Neural crest cell (in vitro differentiated cells): ENCODE data around the gene MMP11. TPM values are rescaled to one million over a fixed set of nuclear protein-coding genes. Genes with fewer than 3 reads are reported as not detected.

Source experiments
- DNase-seq: peaks from one replicate; pipeline ENCODE4 v3.0.0; 2021; ENCODE audit warnings: low read depth, mixed read lengths, low spot score
- H3K27ac Mint-ChIP-seq: one replicate; pipeline ENCODE4 v1.8.0; 2021; ENCODE audit warnings: mild to moderate bottlenecking, mixed read lengths; ENCODE audit not compliant: unreplicated experiment
- H3K27me3 Mint-ChIP-seq: 2 replicates; pipeline ENCODE4 v1.8.0; 2021; ENCODE audit warnings: low read depth, mild to moderate bottlenecking, mixed read lengths
- H3K36me3 Mint-ChIP-seq: 2 replicates; pipeline ENCODE4 v1.8.0; 2021; ENCODE audit warnings: low read depth, mild to moderate bottlenecking, mixed read lengths
- H3K4me1 Mint-ChIP-seq: 2 replicates; pipeline ENCODE4 v1.8.0; 2021; ENCODE audit warnings: mixed read lengths
- H3K4me3 Mint-ChIP-seq: one replicate; pipeline ENCODE4 v1.8.0; 2021; ENCODE audit warnings: mild to moderate bottlenecking, mixed read lengths
- H3K9me3 Mint-ChIP-seq: 2 replicates; pipeline ENCODE4 v1.8.0; 2021; ENCODE audit warnings: mixed read lengths
- CTCF ChIP-seq: fragments of 200-600 bp; sonication (generic); conservative IDR thresholded peaks from 2 replicates; pipeline ENCODE4 v1.5.0; 2021; ENCODE audit warnings: antibody characterized with exemption, mild to moderate bottlenecking
- total RNA-seq: library from RNA; stranded (reverse); gene quantifications from 2 replicates; pipeline ENCODE4 v1.2.1, GENCODE V29; 2021

Gene MMP11
- total RNA-seq, 1 donor from 2014 or later, result 11.2 TPM

GRCh38 chr22:23831261-23831660, 58.6 kb downstream of the MMP11 start:
- no peak overlapping the region for H3K27ac Mint-ChIP-seq
- DNase-seq, result no peak
- no peaks in the 10 kb centered on the region for H3K27me3 Mint-ChIP-seq
- H3K4me3 Mint-ChIP-seq, result no peak overlapping the region
- H3K4me1 Mint-ChIP-seq, result no peaks in the 10 kb centered on the region
- H3K36me3 Mint-ChIP-seq, result peaks cover 6% of the 10 kb centered on the region
- no peaks in the 10 kb centered on the region for H3K9me3 Mint-ChIP-seq
- TF ChIP-seq CTCF, result no peak

GRCh38 chr22:23831781-23832180, 59.1 kb downstream of the MMP11 start:
- DNase-seq, result no peak
- peaks cover 3% of the 10 kb centered on the region for H3K36me3 Mint-ChIP-seq
- H3K4me1 Mint-ChIP-seq, result no peaks in the 10 kb centered on the region
- no peak for TF ChIP-seq CTCF
- no peak overlapping the region for H3K4me3 Mint-ChIP-seq
- no peaks in the 10 kb centered on the region for H3K27me3 Mint-ChIP-seq
- H3K9me3 Mint-ChIP-seq, result no peaks in the 10 kb centered on the region
- no peak overlapping the region for H3K27ac Mint-ChIP-seq

DNA sequence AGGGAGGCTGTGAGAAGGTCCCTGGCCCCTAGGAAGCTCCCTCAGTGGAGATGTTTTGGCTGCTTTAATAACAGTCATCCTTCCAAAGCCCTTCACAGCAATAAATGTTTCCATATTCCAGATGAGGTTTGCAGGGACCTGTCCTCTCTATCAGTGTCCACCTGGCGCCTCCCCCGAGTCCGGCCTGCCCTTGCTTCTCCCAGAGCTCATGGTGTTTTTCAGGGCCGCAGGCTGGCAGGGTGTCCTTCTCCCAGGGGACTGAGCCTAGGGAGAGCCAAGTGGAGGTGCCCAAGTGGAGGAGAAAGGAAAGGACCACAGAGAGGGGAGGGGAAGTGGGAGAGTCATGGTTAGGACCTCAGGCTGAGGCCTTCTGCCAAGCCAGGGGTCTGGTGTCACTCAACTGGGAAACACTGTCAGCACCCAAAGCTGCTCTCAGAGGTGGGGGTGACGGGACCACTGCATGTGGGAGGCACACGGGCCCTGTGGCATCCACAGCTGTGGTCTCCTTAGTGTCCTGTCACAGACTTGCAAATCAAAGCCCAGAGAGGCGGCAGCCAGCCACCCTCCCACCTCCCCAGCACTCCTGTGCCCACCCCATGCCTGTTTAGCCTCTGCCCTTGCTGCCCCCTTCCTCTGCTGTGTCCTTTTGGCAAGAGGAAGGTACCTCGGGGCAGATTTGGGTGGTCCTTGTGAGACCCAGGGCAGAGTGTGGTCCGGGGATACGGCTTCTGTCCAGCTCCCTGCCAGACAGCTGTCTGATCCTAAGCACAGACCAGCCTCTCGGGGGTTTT, 59.8 kb downstream of the MMP11 start:
- no peak overlapping the region for H3K4me3 Mint-ChIP-seq
- H3K36me3 Mint-ChIP-seq, result peaks cover 3% of the 10 kb centered on the region
- no peak for DNase-seq
- peaks cover 3% of the 10 kb centered on the region for H3K4me1 Mint-ChIP-seq
- no peaks in the 10 kb centered on the region for H3K9me3 Mint-ChIP-seq
- no peaks in the 10 kb centered on the region for H3K27me3 Mint-ChIP-seq
- TF ChIP-seq CTCF, result no peak
- no peak overlapping the region for H3K27ac Mint-ChIP-seq

DNA sequence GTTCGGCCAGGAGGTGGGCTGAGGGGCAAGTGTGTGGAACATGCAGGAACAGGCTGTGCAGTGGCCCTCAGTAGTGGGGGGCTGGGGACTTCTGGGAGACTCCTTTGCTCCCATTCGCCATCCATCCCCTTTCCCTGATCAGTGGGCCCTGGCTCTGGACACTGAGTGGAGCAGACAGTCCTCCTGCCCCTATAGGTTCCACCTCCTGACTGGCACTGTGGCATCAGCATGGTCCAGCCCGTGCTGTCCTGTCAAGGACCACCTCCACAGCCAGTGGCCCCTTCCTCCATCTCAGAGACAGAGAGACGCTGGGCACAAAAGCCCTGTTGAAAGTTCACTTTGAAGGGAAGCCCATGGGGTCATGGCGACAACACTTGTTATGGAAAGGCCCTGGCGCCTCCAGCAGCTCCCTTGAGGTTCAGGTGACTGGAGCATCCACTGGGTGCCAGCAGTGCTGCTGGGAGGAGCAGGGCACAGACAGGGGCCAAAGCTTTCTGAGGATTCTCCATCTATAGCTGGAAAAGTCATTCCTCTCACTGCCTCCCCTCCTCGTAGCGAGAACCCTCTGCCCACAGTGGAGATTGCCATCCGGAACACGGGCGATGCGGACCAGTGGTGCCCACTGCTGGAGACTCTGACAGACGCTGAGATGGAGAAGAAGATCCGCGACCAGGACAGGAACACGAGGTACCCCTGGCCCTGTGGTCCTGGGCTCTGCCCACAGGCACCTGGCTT, 60.5 kb downstream of the MMP11 start:
- DNase-seq, result no peak

More for the DNA sequence above, 60.5 kb downstream of the MMP11 start:
- Mint-ChIP-seq H3K4me1 (peaks cover 9% of the 10 kb centered on the region), H3K27ac (no peak overlapping the region), H3K9me3 (no peaks in the 10 kb centered on the region), H3K36me3 (peaks cover 3% of the 10 kb centered on the region), H3K4me3 (no peak overlapping the region), H3K27me3 (no peaks in the 10 kb centered on the region)
- no peak for TF ChIP-seq CTCF

Other genes starting within 250 kb of the MMP11 start
- gene IGLL1, start 192.6 kb upstream of the MMP11 start, total RNA-seq, result not detected in 2 replicates
- 0.43 TPM in 1 of 2 replicates, not detected in the other for gene DRICH1, start 140.5 kb upstream of the MMP11 start, total RNA-seq
- gene RGL4, start 81.8 kb upstream of the MMP11 start, total RNA-seq, result not detected in 2 replicates
- 11.4 and 13.0 TPM in 2 replicates for gene ZNF70, start 21.7 kb upstream of the MMP11 start, total RNA-seq
- not detected in 2 replicates for gene VPREB3, start 18.4 kb upstream of the MMP11 start, total RNA-seq
- 0.41 and 0.79 TPM in 2 replicates for gene C22orf15, start 9.9 kb upstream of the MMP11 start, total RNA-seq
- 35.8 and 38.8 TPM in 2 replicates for gene CHCHD10, start 4.9 kb upstream of the MMP11 start, total RNA-seq
- 222 and 244 TPM in 2 replicates for gene SMARCB1, start 14.1 kb downstream of the MMP11 start, total RNA-seq
- gene DERL3, start 66.2 kb downstream of the MMP11 start, total RNA-seq, result 5.7 TPM in 2 replicates
- 17.1 and 18.2 TPM in 2 replicates for gene SLC2A11, start 85.0 kb downstream of the MMP11 start, total RNA-seq
- gene MIF, start 121.5 kb downstream of the MMP11 start, total RNA-seq, result 637 and 642 TPM in 2 replicates
- 1.8 and 2.1 TPM in 2 replicates for gene GSTT2B, start 188.3 kb downstream of the MMP11 start, total RNA-seq
- gene DDTL, start 194.0 kb downstream of the MMP11 start, total RNA-seq, result not detected in 2 replicates
- gene DDT, start 201.6 kb downstream of the MMP11 start, total RNA-seq, result 72.3 and 74.0 TPM in 2 replicates
- gene GSTT2, start 207.3 kb downstream of the MMP11 start, total RNA-seq, result not detected in 2 replicates
- not detected in 2 replicates for gene GSTT4, start 232.6 kb downstream of the MMP11 start, total RNA-seq
- gene CABIN1, start 238.5 kb downstream of the MMP11 start, total RNA-seq, result 80.8 and 81.8 TPM in 2 replicates